Karpas-422 (cell line): ENCODE data around the gene LEMD1. TPM values are rescaled to one million over a fixed set of nuclear protein-coding genes. Genes with fewer than 3 reads are reported as not detected.

Experiments
- DNase-seq: peaks from one replicate; pipeline ENCODE4 v3.0.0-alpha.2; 2015
- H2AFZ ChIP-seq: fragments of 200-600 bp; sonication (generic); 2 replicates; pipeline ENCODE4 v1.6.1; 2014; ENCODE audit warnings: antibody characterized with exemption, low read length, mixed read lengths
- H3K27ac ChIP-seq: fragments of 200-600 bp; sonication (generic); 2 replicates; pipeline ENCODE4 v1.5.1; 2014; ENCODE audit warnings: mild to moderate bottlenecking, low read length, moderate library complexity
- H3K27me3 ChIP-seq: fragments of 200-600 bp; sonication (generic); 2 replicates; pipeline ENCODE4 v1.6.1; 2014; ENCODE audit warnings: low read length, mixed read lengths
- H3K36me3 ChIP-seq: fragments of 200-600 bp; sonication (generic); 2 replicates; pipeline ENCODE4 v1.6.1; 2014; ENCODE audit warnings: low read length, mixed read lengths; ENCODE audit not compliant: insufficient read depth
- H3K4me1 ChIP-seq: fragments of 200-600 bp; sonication (generic); 2 replicates; pipeline ENCODE4 v1.6.1; 2014; ENCODE audit warnings: mild to moderate bottlenecking, low read length, mixed read lengths
- H3K4me2 ChIP-seq: fragments of 200-600 bp; sonication (generic); 2 replicates; pipeline ENCODE4 v1.6.1; 2014; ENCODE audit warnings: low read length, low read depth, mild to moderate bottlenecking; ENCODE audit not compliant: poor library complexity, severe bottlenecking
- H3K4me3 ChIP-seq: fragments of 200-600 bp; sonication (generic); 2 replicates; pipeline ENCODE4 v1.5.1; 2014; ENCODE audit warnings: mild to moderate bottlenecking, antibody characterized with exemption, low read length, mixed read lengths
- H3K79me2 ChIP-seq: fragments of 200-600 bp; sonication (generic); 2 replicates; pipeline ENCODE4 v1.6.1; 2014; ENCODE audit warnings: mild to moderate bottlenecking, low read length, mixed read lengths
- H3K9ac ChIP-seq: fragments of 200-600 bp; sonication (generic); 2 replicates; pipeline ENCODE4 v1.6.0; 2014; ENCODE audit warnings: low read length
- H3K9me2 ChIP-seq: fragments of 200-600 bp; sonication (generic), shearing (Covaris generic); replicated peaks from 2 replicates; pipeline ENCODE4 v1.6.0; 2014; ENCODE audit warnings: mild to moderate bottlenecking, low read length, moderate library complexity; ENCODE audit not compliant: insufficient read depth
- H3K9me3 ChIP-seq: fragments of 300-700, 200-600 bp; sonication (generic); 2 replicates; pipeline ENCODE4 v1.6.1; 2014; ENCODE audit warnings: low read length, mixed read lengths
- H4K20me1 ChIP-seq: fragments of 200-600 bp; sonication (generic); 2 replicates; pipeline ENCODE4 v1.6.1; 2014; ENCODE audit warnings: mild to moderate bottlenecking, antibody characterized with exemption, low read length, low read depth; ENCODE audit not compliant: insufficient read depth
- total RNA-seq: library from RNA; depleted of rRNA; stranded (reverse); fragments of >200 nt; shearing (Covaris generic); gene quantifications from 2 replicates; pipeline ENCODE4 v1.2.3, GENCODE V29; 2014; ENCODE audit warnings: low replicate concordance

Gene LEMD1
- total RNA-seq, 1 experiment from 2014 or later: not detected

- Histone ChIP-seq H3K27me3 (no peaks in the 10 kb centered on the region), H3K9me2 (no peaks in the 10 kb centered on the region), H3K9me3 (no peaks in the 10 kb centered on the region), H3K4me3 (no peak overlapping the region), H3K4me2 (no peak overlapping the region), H2AFZ (no peak overlapping the region), H3K79me2 (no peaks in the 10 kb centered on the region), H3K4me1 (no peaks in the 10 kb centered on the region; the same call in 1 of the 2 replicates), H4K20me1 (no peaks in the 10 kb centered on the region; the same call in 1 of the 2 replicates), H3K9ac (no peak overlapping the region), H3K36me3 (no peaks in the 10 kb centered on the region), H3K27ac (no peak overlapping the region)
- no peak for DNase-seq
Measured at GRCh38 chr1:205350124-205350523, 71.7 kb downstream of the LEMD1 start.

GRCh38 chr1:205348554-205349487 is 73.0 kb downstream of the LEMD1 start:
- Histone ChIP-seq H3K36me3 (no peaks in the 10 kb centered on the region), H3K27ac (no peak overlapping the region), H3K4me3 (no peak overlapping the region), H3K9ac (no peak overlapping the region), H3K9me2 (no peaks in the 10 kb centered on the region), H2AFZ (no peak overlapping the region), H3K9me3 (no peaks in the 10 kb centered on the region), H3K4me1 (no peaks in the 10 kb centered on the region; the same call in 1 of the 2 replicates), H4K20me1 (no peaks in the 10 kb centered on the region; the same call in 1 of the 2 replicates), H3K27me3 (no peaks in the 10 kb centered on the region), H3K4me2 (no peak overlapping the region), H3K79me2 (no peaks in the 10 kb centered on the region)
- DNase-seq: no peak

- Histone ChIP-seq H3K4me2 (no peak overlapping the region), H4K20me1 (no peaks in the 10 kb centered on the region; the same call in 1 of the 2 replicates), H3K4me1 (no peaks in the 10 kb centered on the region; the same call in 1 of the 2 replicates), H3K79me2 (no peaks in the 10 kb centered on the region), H3K9ac (no peak overlapping the region), H2AFZ (no peak overlapping the region), H3K27ac (no peak overlapping the region), H3K4me3 (no peak overlapping the region), H3K27me3 (no peaks in the 10 kb centered on the region), H3K36me3 (no peaks in the 10 kb centered on the region), H3K9me2 (no peaks in the 10 kb centered on the region), H3K9me3 (no peaks in the 10 kb centered on the region)
- DNase-seq: no peak
Measured at GRCh38 chr1:205346956-205347574, 74.8 kb downstream of the LEMD1 start.

- H3K27ac ChIP-seq: no peak overlapping the region
- no peaks in the 10 kb centered on the region for H3K79me2 ChIP-seq
- H3K9ac ChIP-seq: no peak overlapping the region
- H3K4me2 ChIP-seq: no peak overlapping the region
- H3K36me3 ChIP-seq: no peaks in the 10 kb centered on the region
- no peaks in the 10 kb centered on the region; the same call in 1 of the 2 replicates for H3K4me1 ChIP-seq
- H2AFZ ChIP-seq: no peak overlapping the region
- no peak overlapping the region for H3K4me3 ChIP-seq
- no peaks in the 10 kb centered on the region for H3K9me3 ChIP-seq
- DNase-seq: no peak
- H3K9me2 ChIP-seq: no peaks in the 10 kb centered on the region
- no peaks in the 10 kb centered on the region; the same call in 1 of the 2 replicates for H4K20me1 ChIP-seq
- H3K27me3 ChIP-seq: no peaks in the 10 kb centered on the region
Measured at GRCh38 chr1:205345761-205346160, 76.1 kb downstream of the LEMD1 start.

DNA sequence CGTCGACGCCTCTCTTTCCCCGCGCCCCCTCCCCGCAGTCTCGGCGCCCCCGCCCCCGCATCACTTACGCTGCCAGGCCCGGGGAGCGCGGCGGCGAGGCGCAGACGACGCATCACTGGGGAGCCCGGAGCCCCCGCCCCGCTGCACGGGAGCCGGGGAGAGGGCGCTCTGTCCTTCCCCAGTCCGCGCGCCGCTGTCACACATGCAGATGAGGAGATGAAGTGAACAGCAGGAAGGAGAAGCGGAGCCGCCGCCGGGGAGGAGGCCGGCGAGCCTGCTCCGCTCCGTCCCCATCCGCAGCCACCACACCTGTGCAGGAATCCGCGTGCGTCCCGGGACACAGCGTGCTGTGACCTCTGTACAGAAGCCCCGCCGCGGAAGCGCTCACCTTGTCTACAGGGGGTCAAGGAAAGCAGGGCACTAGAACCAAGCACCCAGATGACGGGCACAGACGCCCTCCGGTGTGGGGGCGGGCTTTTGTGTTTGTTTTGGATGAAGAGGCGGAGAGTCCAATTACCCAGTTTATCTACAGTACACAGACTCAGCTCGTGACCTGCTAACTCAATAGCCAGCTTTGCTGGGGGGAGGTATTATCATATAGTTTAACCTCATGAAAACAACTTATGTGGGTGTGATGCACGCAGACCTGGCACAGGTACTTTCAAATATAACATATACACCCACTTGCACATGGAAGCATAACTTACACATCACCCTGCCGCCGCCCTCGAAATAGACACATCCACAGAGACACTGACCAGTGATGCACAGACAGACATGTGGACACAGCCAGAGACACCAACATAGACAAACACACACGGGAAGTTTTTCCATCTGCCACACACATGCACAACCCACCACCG is 77.6 kb downstream of the LEMD1 start:
- Histone ChIP-seq H3K9me2 (no peaks in the 10 kb centered on the region), H3K27ac (no peak overlapping the region), H3K79me2 (no peaks in the 10 kb centered on the region), H3K36me3 (no peaks in the 10 kb centered on the region), H3K4me2 (no peak overlapping the region), H3K4me3 (no peak overlapping the region), H3K9me3 (no peaks in the 10 kb centered on the region), H4K20me1 (no peaks in the 10 kb centered on the region; the same call in 1 of the 2 replicates), H2AFZ (no peak overlapping the region), H3K9ac (no peak overlapping the region), H3K27me3 (no peaks in the 10 kb centered on the region), H3K4me1 (no peaks in the 10 kb centered on the region)
- DNase-seq: no peak

DNA sequence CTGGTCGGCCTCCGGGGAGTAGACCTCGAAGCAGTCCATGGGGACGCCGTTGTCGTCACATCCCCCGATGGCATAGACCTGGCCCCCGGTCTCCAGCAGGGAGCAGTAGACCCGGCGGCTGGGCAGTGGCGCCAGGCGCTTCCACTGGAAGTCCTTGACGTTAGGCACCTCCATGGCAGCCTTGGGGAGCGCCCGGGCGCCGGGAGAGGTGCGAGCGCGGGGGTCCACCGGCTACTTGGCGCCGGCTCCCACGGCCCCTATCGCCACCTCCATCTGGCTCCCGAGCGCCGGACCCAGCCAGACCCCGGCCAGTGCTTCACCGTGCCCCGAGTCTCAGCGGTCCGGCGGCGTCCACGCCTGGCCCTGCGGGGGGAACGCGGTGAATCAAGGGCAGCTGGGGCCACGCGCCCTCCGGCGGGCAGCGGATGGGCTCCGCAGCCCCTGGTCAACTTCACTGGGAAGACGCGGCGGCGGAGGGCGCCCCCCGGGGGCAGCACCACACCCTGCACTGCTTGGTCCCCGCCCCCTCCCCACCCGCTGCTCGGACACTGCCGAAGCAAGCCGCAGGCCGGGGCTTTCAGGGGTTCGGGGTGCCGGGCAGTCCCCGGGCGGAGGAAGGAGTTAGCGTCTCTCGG is 78.3 kb downstream of the LEMD1 start:
- H3K36me3 ChIP-seq: no peaks in the 10 kb centered on the region
- H3K9me3 ChIP-seq: no peaks in the 10 kb centered on the region
- no peak overlapping the region for H3K4me3 ChIP-seq
- no peak overlapping the region for H3K9ac ChIP-seq
- no peak overlapping the region for H3K27ac ChIP-seq
- no peak overlapping the region for H2AFZ ChIP-seq
- no peaks in the 10 kb centered on the region for H4K20me1 ChIP-seq
- DNase-seq: no peak
- no peaks in the 10 kb centered on the region for H3K27me3 ChIP-seq
- H3K9me2 ChIP-seq: no peaks in the 10 kb centered on the region
- H3K79me2 ChIP-seq: no peaks in the 10 kb centered on the region
- no peak overlapping the region for H3K4me2 ChIP-seq
- no peaks in the 10 kb centered on the region for H3K4me1 ChIP-seq

DNA sequence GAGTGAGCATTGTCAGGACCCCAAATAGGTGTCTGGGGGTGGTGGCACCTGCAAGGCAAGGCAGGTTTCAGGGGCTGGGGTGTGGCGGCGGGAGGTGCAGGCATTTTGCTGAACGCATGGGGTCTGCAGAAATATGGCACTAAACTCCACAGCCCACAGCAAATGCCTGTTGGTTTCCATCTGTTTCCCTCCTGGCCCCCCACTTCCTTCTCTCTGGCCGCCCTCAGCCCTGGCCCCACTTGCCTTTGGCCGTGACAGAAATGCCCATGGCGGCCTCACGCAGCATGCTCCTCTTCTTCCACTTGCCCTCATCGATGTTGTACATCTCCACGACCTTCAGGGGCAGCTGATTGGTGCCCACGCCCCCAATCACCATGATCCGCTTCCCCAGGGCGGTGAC is 78.9 kb downstream of the LEMD1 start:
- no peaks in the 10 kb centered on the region for H3K79me2 ChIP-seq
- H3K36me3 ChIP-seq: no peaks in the 10 kb centered on the region
- no peak overlapping the region for H3K4me2 ChIP-seq
- H2AFZ ChIP-seq: no peak overlapping the region
- H3K9me2 ChIP-seq: no peaks in the 10 kb centered on the region
- no peaks in the 10 kb centered on the region for H3K27me3 ChIP-seq
- no peak overlapping the region for H3K4me3 ChIP-seq
- no peaks in the 10 kb centered on the region for H3K9me3 ChIP-seq
- H3K9ac ChIP-seq: no peak overlapping the region
- no peaks in the 10 kb centered on the region for H4K20me1 ChIP-seq
- H3K27ac ChIP-seq: no peak overlapping the region
- H3K4me1 ChIP-seq: no peaks in the 10 kb centered on the region
- DNase-seq: no peak
